HG02938 (cell line): Measurements from ENCODE around the gene POU2AF3.
"Not testable (repeated sequence)": the region's sequence is repeated elsewhere in the genome, so short reads cannot be mapped to it uniquely, and the experiment has no call there.

Source experiments
- ATAC-seq: cut with Tn5 transposase; IDR thresholded peaks from one replicate; pipeline ENCODE4 v1.9.1; 2021; ENCODE audit warnings: mild to moderate bottlenecking, moderate library complexity; ENCODE audit not compliant: unreplicated experiment

Gene POU2AF3, protein sequence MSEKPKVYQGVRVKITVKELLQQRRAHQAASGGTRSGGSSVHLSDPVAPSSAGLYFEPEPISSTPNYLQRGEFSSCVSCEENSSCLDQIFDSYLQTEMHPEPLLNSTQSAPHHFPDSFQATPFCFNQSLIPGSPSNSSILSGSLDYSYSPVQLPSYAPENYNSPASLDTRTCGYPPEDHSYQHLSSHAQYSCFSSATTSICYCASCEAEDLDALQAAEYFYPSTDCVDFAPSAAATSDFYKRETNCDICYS

GRCh38 chr11:111298413-111299100 is at the start of gene POU2AF3:
Gene POU2AF3 (plus strand): TSS chr11:111298546. CDS start chr11:111298582, 36 bp downstream.
- no peak for ATAC-seq

DNA sequence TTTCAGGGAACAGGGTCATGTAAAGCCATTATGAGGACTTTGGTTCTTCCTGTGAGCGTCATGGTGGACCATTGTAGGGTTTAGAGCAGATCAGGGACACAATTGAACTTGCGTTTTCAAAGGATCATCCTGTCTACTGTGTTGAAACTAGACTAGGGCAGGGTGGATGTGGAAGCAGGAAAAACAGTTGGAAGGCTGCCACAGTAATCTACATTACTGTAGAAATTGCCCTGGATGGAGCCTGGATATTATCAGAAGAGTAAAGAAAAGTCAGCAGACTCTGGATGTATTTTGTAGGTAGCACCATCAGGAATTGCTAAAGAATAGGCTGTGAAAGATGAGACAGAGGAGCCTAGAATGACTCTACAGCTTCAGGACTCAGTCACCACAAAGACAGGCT is 47.4 kb upstream of the POU2AF3 start:
- no peak for ATAC-seq

DNA sequence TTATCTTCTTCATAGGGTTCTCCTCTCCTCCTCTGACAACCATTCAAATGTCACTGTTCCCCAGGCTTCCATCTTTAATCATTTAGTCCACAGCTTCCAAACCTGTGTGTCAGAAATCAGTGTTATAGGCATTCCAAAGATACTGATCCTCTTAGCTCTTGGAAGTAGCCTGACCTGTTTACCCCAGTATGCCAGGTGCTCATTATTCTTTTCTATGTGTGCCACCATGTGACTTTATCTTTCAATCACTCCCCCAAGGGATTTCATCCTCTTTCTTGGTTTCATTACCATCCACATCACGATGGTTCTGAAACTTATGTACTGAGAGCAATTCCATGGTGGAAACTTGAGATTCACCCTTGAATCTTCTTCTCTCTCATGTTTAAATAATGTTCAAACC is 45.2 kb upstream of the POU2AF3 start:
- ATAC-seq, result no peak

GRCh38 chr11:111253630-111254029 is 44.7 kb upstream of the POU2AF3 start:
- ATAC-seq, result no peak

DNA sequence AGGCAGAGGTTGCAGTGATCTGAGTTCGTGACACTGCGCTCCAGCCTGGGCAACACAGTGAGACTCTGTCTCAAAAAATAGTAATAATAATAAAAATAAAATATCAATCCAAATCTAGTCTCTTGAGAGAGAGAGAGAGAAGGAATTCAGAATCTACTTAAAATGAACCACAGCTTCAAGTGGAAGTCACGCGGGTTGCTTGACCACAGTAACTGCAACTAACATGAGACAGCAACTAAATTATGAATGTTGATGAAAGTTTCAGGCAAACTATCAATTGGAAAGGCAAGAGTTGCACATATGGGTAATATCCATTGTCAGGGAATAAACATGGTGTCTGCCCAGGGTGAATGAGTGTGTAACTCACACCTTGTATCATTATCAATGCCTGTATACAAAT is 40.3 kb upstream of the POU2AF3 start:
- ATAC-seq, result no peak

GRCh38 chr11:111259896-111260295 is 38.5 kb upstream of the POU2AF3 start:
- no peak for ATAC-seq

- ATAC-seq, result no peak
These were observed 37.5 kb upstream of the POU2AF3 start for GRCh38 chr11:111260811-111261210.

- no peak for ATAC-seq
These were observed 33.7 kb upstream of the POU2AF3 start for GRCh38 chr11:111264646-111265045.

DNA sequence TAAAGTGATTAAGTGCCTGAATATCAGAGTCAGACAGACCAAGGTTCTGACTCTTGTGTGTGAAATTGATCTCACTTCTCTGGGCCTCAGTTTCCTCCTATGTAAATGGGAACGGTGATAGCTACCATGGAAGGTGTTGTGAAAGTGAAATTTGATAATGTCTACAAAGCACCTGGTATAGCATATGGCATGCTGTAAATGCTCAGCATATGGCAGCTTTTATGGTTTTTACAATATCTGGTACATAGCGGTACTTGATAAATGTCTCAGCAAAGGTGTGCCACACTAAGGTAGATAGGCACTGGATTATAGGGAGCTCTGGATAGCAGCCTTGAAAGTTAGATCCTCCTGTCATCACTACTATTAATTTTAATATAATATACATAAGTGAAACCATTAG is 32.9 kb upstream of the POU2AF3 start:
- no peak for ATAC-seq

DNA sequence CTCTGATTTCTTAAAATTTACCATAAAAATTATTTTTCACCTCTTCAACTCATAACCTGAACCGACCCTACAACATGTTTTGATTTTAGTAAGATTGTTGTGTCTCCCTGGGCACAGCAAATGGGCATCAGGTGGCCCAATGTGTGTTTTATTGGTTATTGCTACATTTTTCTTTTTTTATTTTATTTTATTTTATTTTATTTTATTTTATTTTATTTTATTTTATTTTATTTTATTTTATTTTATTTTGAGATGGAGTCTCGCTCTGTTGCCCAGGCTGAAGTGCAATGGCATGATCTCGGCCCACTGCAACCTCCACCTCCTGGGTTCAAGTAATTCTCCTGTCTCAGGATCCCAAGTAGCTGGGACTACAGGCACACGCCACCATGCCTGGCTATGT is 30.0 kb upstream of the POU2AF3 start:
- not testable (repeated sequence) for ATAC-seq

GRCh38 chr11:111269146-111269868 is 29.0 kb upstream of the POU2AF3 start:
- ATAC-seq, result no peak

GRCh38 chr11:111272420-111272819 is 25.9 kb upstream of the POU2AF3 start:
- ATAC-seq, result no peak

GRCh38 chr11:111282562-111283075 is 15.7 kb upstream of the POU2AF3 start:
- no peak for ATAC-seq

- ATAC-seq, result no peak
These were observed 14.3 kb upstream of the POU2AF3 start for GRCh38 chr11:111283945-111284481.

DNA sequence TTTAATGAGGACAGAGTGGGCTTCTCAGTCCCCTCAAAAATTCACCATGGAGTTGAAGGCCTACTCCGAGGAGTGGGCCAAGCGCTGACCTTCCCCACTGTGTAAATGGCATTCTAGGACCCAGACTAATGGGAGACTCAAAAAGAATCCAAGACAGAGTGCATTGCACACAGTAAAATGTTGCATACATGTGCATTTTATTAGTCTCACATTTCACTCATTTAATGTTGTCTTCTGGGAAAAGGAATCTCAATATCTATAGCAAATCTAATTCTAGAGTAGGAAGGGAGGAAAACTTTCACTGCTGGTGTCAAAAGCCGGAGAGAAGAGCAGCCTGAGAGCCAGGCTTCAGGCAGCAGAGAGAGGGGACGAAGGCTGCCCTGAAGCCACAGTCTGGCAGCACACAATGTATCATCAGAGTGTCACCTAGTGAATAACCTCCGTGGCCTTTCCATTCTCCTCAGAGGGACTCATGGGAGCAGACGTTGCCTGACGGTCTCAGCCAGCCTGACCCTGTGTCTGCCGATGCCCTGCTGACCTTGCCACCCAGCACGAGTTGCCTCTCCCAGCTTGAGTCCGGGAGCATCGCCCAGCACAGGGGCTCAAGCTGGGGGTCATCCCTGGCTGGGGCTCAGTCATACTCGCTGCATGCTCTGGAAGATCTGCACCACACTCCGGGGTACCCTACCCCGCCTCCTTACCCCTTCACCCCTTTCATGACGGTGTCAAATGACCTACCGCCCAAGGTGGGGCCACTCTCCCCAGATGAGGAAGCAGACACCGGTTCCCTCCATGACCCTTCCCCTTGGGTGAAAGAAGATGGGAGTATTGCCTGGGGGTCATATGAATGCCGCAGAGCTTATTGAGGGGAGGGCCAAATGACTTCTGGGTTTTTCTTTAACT is 12.9 kb upstream of the POU2AF3 start:
- no peak for ATAC-seq

DNA sequence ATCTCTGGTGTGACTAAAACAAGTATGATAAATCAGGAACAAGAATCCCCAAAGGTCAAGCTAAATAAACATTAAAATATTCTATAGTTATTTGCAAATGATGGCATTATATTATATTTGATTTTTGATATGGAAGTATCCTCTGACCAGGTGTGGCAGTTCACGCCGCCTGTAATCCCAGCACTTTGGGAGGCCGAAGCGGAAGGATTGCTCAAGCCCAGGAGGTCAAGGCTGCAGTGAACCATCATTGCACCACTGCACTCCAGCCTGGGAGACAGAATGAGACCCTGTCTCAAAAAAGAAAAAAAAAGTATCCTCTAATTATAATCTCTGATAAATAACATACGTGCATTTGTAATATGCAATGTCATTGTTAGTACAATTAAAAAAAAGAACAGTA is 6.6 kb upstream of the POU2AF3 start:
- ATAC-seq, result no peak

DNA sequence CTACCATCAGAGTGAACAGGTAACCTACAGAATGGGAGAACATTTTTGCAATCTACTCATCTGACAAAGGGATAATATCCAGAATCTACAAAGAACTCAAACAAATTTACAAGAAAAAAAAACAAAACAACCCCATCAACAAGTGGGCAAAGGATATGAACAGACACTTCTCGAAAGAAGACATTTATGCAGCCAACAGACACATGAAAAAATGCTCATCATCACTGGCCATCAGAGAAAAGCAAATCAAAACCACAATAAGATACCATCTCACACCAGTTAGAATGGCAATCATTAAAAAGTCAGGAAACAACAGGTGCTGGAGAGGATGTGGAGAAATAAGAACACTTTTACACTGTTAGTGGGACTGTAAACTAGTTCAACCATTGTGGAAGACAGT is 5.9 kb upstream of the POU2AF3 start:
- ATAC-seq, result not testable (repeated sequence)

- no peak for ATAC-seq
These were observed 2.1 kb upstream of the POU2AF3 start for GRCh38 chr11:111296196-111296595.

GRCh38 chr11:111297696-111298095 is 650 bp upstream of the POU2AF3 start:
- no peak for ATAC-seq
